ENCODE results near the gene DDHD1.

Gene DDHD1

DNA sequence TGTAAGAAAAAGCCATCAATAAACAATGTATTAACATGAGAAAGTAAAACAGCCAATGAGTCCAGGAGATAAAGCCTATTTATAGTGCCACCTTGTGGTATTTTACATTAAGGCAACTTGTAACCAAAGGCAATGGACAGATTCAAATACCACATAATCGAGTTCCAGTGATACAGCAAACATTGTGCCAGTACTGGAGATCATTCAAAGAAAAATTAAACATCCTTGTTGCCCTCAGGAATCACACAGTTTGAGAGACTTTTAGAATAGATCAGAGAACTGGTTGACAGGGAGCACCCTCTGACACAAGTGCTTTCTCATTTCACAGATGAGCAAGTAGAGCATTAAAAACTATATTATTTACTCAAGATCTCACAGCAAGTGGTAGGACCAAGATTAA, 98.1 kb downstream of the DDHD1 start:
- no peak overlapping the region for H3K4me3 ChIP-seq (ENCODE audit: low read length)
- TF ChIP-seq, protein P1, sequence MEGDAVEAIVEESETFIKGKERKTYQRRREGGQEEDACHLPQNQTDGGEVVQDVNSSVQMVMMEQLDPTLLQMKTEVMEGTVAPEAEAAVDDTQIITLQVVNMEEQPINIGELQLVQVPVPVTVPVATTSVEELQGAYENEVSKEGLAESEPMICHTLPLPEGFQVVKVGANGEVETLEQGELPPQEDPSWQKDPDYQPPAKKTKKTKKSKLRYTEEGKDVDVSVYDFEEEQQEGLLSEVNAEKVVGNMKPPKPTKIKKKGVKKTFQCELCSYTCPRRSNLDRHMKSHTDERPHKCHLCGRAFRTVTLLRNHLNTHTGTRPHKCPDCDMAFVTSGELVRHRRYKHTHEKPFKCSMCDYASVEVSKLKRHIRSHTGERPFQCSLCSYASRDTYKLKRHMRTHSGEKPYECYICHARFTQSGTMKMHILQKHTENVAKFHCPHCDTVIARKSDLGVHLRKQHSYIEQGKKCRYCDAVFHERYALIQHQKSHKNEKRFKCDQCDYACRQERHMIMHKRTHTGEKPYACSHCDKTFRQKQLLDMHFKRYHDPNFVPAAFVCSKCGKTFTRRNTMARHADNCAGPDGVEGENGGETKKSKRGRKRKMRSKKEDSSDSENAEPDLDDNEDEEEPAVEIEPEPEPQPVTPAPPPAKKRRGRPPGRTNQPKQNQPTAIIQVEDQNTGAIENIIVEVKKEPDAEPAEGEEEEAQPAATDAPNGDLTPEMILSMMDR (conservative IDR thresholded peaks at IDR 0.05; ENCODE audit: low read length): peak; percentile 81
- DNase-seq (ENCODE audit: low read depth): peak; percentile 64

DNA sequence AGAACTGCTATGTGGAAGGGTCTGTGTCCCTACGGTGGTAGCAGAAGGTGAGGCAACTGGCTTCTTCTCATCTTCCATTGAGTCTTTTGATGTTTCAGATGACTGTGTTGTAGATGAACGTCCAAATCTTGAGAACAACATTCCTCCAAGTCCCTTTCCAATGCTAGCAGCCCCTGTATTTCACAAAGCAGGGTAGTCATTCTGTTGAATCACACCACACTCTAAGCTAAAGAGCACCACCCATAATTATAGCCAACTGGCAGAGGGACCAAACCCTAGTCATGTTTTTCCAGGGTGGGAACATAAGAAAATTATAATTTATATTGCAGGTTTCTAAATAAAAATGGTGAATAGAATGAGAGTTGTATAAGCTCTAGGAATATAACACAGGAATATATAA, 98.7 kb downstream of the DDHD1 start:
- peak; percentile 70 for DNase-seq (ENCODE audit: low read depth)
- TF ChIP-seq, protein P1 (conservative IDR thresholded peaks at IDR 0.05; ENCODE audit: low read length): no peak
- H3K4me3 ChIP-seq (ENCODE audit: low read length): no peak overlapping the region

GRCh38 chr14:53048631-53049030, 104.5 kb downstream of the DDHD1 start:
- peak; percentile 47 for DNase-seq (ENCODE audit: low read depth)
- no peak overlapping the region for H3K4me3 ChIP-seq (ENCODE audit: low read length)
- TF ChIP-seq, protein P1 (conservative IDR thresholded peaks at IDR 0.05; ENCODE audit: low read length): no peak

DNA sequence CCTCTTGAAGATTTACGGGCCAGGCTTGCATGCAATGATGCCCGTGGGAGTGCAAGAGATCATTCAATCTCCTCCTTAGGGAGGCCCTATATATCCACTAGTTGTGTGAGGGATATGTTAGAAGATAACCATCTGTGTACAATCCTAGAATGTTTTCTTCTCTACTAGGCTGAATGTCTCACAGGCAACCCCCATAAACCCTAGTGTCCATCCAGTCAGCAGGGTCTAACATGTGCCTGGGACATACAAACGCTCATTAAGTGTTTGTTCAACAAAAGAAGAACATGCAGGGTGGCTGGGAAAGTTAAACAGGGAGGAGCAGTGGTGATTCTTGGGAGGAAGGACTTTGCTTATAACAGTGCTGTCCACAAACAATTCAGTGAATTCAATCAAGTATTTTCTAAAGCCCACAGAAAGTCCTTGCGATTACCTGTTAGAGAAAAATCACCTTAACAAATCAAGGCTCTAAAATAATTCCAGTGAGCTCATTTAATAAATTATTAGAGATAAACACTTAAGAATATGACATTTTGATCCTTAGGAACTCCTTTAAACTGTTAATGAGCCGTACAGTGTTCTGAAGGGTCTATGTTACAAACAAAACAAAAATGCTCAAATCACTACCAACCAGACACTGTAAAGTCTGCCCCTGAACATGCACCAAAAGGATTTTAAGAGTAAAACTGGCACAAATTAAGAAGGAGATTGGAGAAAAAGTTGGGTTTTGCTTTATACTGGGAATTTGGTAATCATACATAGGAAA, 105.6 kb downstream of the DDHD1 start:
- DNase-seq (ENCODE audit: low read depth): no peak
- TF ChIP-seq, protein P1 (conservative IDR thresholded peaks at IDR 0.05; ENCODE audit: low read length): no peak
- no peak overlapping the region for H3K4me3 ChIP-seq (ENCODE audit: low read length)

DNA sequence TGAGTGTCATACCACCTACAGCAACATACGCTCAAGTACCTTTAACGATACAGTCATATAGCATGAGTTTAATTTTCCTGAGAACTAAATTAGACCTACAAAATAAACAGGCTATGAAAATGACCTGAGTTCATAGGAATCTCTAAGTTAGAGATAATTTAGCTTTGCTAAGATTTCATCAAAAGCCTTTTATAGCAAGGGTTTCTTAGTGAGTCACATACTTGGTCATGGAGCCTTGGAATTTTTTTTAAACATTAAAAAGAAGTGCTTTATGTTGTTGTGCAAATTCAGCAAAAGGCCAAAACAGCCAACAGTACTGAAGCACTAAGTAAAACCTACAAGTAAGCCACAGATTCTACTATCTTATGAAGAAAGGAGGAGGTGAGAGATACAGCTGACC, 108.6 kb downstream of the DDHD1 start:
- no peak overlapping the region for H3K4me3 ChIP-seq (ENCODE audit: low read length)
- DNase-seq (ENCODE audit: low read depth): peak; percentile 78
- TF ChIP-seq, protein P1 (conservative IDR thresholded peaks at IDR 0.05; ENCODE audit: low read length): no peak

- TF ChIP-seq, protein P1 (conservative IDR thresholded peaks at IDR 0.05; ENCODE audit: low read length): no peak
- no peak for DNase-seq (ENCODE audit: low read depth)
- H3K4me3 ChIP-seq (ENCODE audit: low read length): no peak overlapping the region
Measured at GRCh38 chr14:53043027-53043581, 110.0 kb downstream of the DDHD1 start.

DNA sequence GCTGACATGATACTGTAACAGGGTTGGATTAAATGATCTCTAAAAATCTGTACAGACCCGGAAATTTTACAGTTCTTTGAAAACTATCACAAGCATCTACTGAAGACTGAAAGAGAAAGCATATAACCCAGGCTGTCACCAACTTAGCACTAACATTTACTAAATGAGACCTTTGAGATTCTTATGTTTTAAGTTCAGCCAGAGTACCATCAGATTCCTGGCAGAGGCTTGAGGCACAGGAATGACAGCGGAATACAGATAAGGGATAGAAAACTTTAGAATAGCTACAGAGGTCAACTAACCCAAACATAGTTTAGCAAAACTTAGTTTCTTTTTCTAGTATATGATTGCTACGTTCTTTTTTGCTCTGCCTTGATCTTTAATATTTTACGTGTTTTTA, 110.6 kb downstream of the DDHD1 start:
- TF ChIP-seq, protein P1 (conservative IDR thresholded peaks at IDR 0.05; ENCODE audit: low read length): no peak
- no peak for DNase-seq (ENCODE audit: low read depth)
- H3K4me3 ChIP-seq (ENCODE audit: low read length): no peak overlapping the region
